C4-2B (cell line): ENCODE data around the gene RAX.

Source experiments
- H3K27ac ChIP-seq: fragments of 450-650 bp; 2 replicates; pipeline ENCODE4 v1.5.1; 2017
- CTCF ChIP-seq: fragments of 450-650 bp; conservative IDR thresholded peaks from 2 replicates; pipeline ENCODE4 v1.5.1; 2017; ENCODE audit warnings: mild to moderate bottlenecking
- ZFX ChIP-seq: fragments of 450-650 bp; IDR thresholded peaks from 2 replicates; pipeline ENCODE4 v1.6.1; 2017

RAX gene

GRCh38 chr18:59303656-59304195 is 30.5 kb upstream of the RAX start:
- no peak overlapping the region for H3K27ac ChIP-seq

GRCh38 chr18:59303006-59303405 is 29.8 kb upstream of the RAX start:
- no peak overlapping the region for H3K27ac ChIP-seq

More at GRCh38 chr18:59303656-59304195, 30.5 kb upstream of the RAX start:
- no peak for TF ChIP-seq CTCF
- no peak for TF ChIP-seq ZFX

GRCh38 chr18:59301929-59302328 is 28.7 kb upstream of the RAX start:
- no peak for TF ChIP-seq ZFX
- TF ChIP-seq CTCF: no peak
- no peak overlapping the region for H3K27ac ChIP-seq

More at GRCh38 chr18:59303006-59303405, 29.8 kb upstream of the RAX start:
- TF ChIP-seq CTCF: no peak

GRCh38 chr18:59300676-59301285 is 27.5 kb upstream of the RAX start:
- no peak for TF ChIP-seq ZFX
- TF ChIP-seq CTCF: no peak
- H3K27ac ChIP-seq: no peak overlapping the region

GRCh38 chr18:59298871-59299270 is 25.6 kb upstream of the RAX start:
- no peak overlapping the region for H3K27ac ChIP-seq
- TF ChIP-seq ZFX (no peak), CTCF (no peak)

- no peak for TF ChIP-seq CTCF
- TF ChIP-seq ZFX: no peak
- H3K27ac ChIP-seq: no peak overlapping the region
Measured at GRCh38 chr18:59293317-59293716, 20.1 kb upstream of the RAX start.

- TF ChIP-seq CTCF (no peak), ZFX (no peak)
- H3K27ac ChIP-seq: no peak overlapping the region
Measured at GRCh38 chr18:59286341-59286740, 13.1 kb upstream of the RAX start.
